H1 (cell line): ENCODE data around the gene PRPF6. TPM values are rescaled to one million over a fixed set of nuclear protein-coding genes. Genes with fewer than 3 reads are reported as not detected.

Source experiments
- CTCF ChIA-PET: fragments of 300-600 bp; sonication (Branson Sonifier 250); formaldehyde crosslinking; loops from one replicate; lab custom pipeline; 2021; ENCODE audit not compliant: partially characterized antibody; lab: Charles Lee
- POLR2A ChIA-PET: fragments of 300-600 bp; sonication (Branson Sonifier 250); formaldehyde crosslinking; loops from one replicate; lab custom pipeline; 2021; ENCODE audit warnings: inconsistent platforms; ENCODE audit not compliant: partially characterized antibody; lab: Charles Lee
- DNase-seq, 2 experiments: peaks; one replicate each; pipeline versions ENCODE4 v3.0.0 to v3.0.0-alpha.2; 2010 to 2022; ENCODE audit warnings: low spot score in 2 of 2, low read depth in 1 of 2, mixed read lengths in 1 of 2
- FAIRE-seq: peaks from 2 replicates; lab custom pipeline; 2011; peaks lifted over from hg19 to GRCh38; lab: Jason Lieb, UNC
- H2AFZ ChIP-seq: 2 replicates; pipeline ENCODE4 v1.8.1; 2012; ENCODE audit warnings: low read length, inconsistent platforms
- H2AK5ac ChIP-seq: 2 replicates; pipeline ENCODE4 v1.6.1; 2013; ENCODE audit warnings: low read depth, low read length
- H2BK120ac ChIP-seq: replicated peaks from 2 replicates; pipeline ENCODE3; 2013; ENCODE audit warnings: low read depth, low read length, inconsistent platforms
- H2BK12ac ChIP-seq: 2 replicates; pipeline ENCODE4 v1.6.1; 2013; ENCODE audit warnings: low read depth, low read length
- H2BK15ac ChIP-seq: 2 replicates; pipeline ENCODE4 v1.6.1; 2013; ENCODE audit warnings: low read length
- H2BK20ac ChIP-seq: 2 replicates; pipeline ENCODE4 v1.6.1; 2013; ENCODE audit warnings: low read length
- H2BK5ac ChIP-seq: 2 replicates; pipeline ENCODE4 v1.6.1; 2013; ENCODE audit warnings: low read depth, low read length
- H3K14ac ChIP-seq: 2 replicates; pipeline ENCODE4 v1.6.1; 2013; ENCODE audit warnings: inconsistent platforms; ENCODE audit not compliant: insufficient read length
- H3K18ac ChIP-seq: 2 replicates; pipeline ENCODE4 v1.6.1; 2013; ENCODE audit warnings: low read length; ENCODE audit errors: extremely low read depth
- H3K23ac ChIP-seq: 2 replicates; pipeline ENCODE4 v1.6.1; 2013; ENCODE audit warnings: inconsistent platforms; ENCODE audit not compliant: insufficient read length
- H3K23me2 ChIP-seq: 2 replicates; pipeline ENCODE4 v1.6.1; 2013; ENCODE audit warnings: low read depth, low read length
- H3K27ac ChIP-seq: 2 replicates; pipeline ENCODE4 v1.6.1; 2011; ENCODE audit warnings: low read depth, low read length, inconsistent platforms
- H3K27me3 ChIP-seq, 4 experiments: replicated peaks in 1 of 4; 1 replicate in 1 of 4; 2 replicates in 3 of 4; pipeline versions ENCODE4 v1.6.1 to v1.8.1; 2011 to 2013; ENCODE audit warnings: low read length in 3 of 4, mild to moderate bottlenecking in 3 of 4, inconsistent platforms in 2 of 4, mixed read lengths in 2 of 4, moderate library complexity in 1 of 4; ENCODE audit not compliant: control insufficient read depth in 3 of 4, insufficient read depth in 3 of 4; ENCODE audit errors: extremely low read depth in 1 of 4
- H3K36me3 ChIP-seq, 4 experiments: 2 replicates each; pipeline versions ENCODE4 v1.6.1 to v1.8.1; 2011 to 2013; ENCODE audit warnings: mild to moderate bottlenecking in 4 of 4, low read length in 3 of 4, moderate library complexity in 2 of 4, control low read depth in 1 of 4, inconsistent platforms in 1 of 4; ENCODE audit not compliant: insufficient read depth in 4 of 4, control insufficient read depth in 2 of 4
- H3K4ac ChIP-seq: replicated peaks from 2 replicates; pipeline ENCODE3; 2013; ENCODE audit warnings: low read length, low read depth, mixed read lengths, inconsistent platforms; ENCODE audit not compliant: insufficient read length
- H3K4me1 ChIP-seq, 4 experiments: replicated peaks in 1 of 4; 1 replicate in 1 of 4; 2 replicates in 3 of 4; pipeline versions ENCODE4 v1.6.1 to v1.8.1; 2011 to 2013; ENCODE audit warnings: low read length in 3 of 4, inconsistent platforms in 2 of 4, mixed read lengths in 1 of 4; ENCODE audit not compliant: insufficient read depth in 4 of 4, control insufficient read depth in 3 of 4
- H3K4me2 ChIP-seq, 2 experiments: 2 replicates each; pipeline versions ENCODE4 v1.6.1 to v1.8.1; 2011 to 2013; ENCODE audit warnings: low read depth in 2 of 2, low read length in 2 of 2, control low read depth in 1 of 2, inconsistent platforms in 1 of 2, mild to moderate bottlenecking in 1 of 2; ENCODE audit not compliant: insufficient read depth in 1 of 2
- H3K4me3 ChIP-seq, 4 experiments: fragments of 200-600, 300-600 bp in 1 of 4; sonication (generic), shearing (Covaris generic), sonication (Bioruptor Twin) in 1 of 4; 2 replicates each; pipeline versions ENCODE4 v1.5.1 to v1.8.1; 2011 to 2016; ENCODE audit warnings: low read length in 4 of 4, low read depth in 3 of 4, control low read depth in 2 of 4, inconsistent platforms in 2 of 4, mild to moderate bottlenecking in 2 of 4, mixed read lengths in 1 of 4, moderate library complexity in 1 of 4; ENCODE audit not compliant: insufficient read depth in 2 of 4; ENCODE audit errors: extremely low read depth in 1 of 4
- H3K56ac ChIP-seq: replicated peaks from 2 replicates; pipeline ENCODE3; 2013; ENCODE audit warnings: low read depth, mild to moderate bottlenecking, mixed read lengths, low read length, inconsistent platforms; ENCODE audit not compliant: insufficient read length
- H3K79me1 ChIP-seq: 2 replicates; pipeline ENCODE4 v1.6.1; 2013; ENCODE audit warnings: low read depth, low read length, control low read depth
- H3K79me2 ChIP-seq, 2 experiments: 2 replicates each; pipeline versions ENCODE4 v1.6.1 to v1.8.1; 2012 to 2013; ENCODE audit warnings: low read length in 2 of 2, mild to moderate bottlenecking in 2 of 2, inconsistent platforms in 1 of 2; ENCODE audit not compliant: insufficient read depth in 2 of 2, control insufficient read depth in 1 of 2
- H3K9ac ChIP-seq, 4 experiments: replicated peaks in 1 of 4; 1 replicate in 1 of 4; 2 replicates in 3 of 4; pipeline versions ENCODE4 v1.6.1 to v1.8.1; 2011 to 2013; ENCODE audit warnings: low read depth in 3 of 4, low read length in 3 of 4, control low read depth in 2 of 4, mild to moderate bottlenecking in 2 of 4, moderate library complexity in 2 of 4, inconsistent platforms in 1 of 4; ENCODE audit errors: extremely low read depth in 1 of 4
- H3K9me3 ChIP-seq, 2 experiments: 2 replicates each; pipeline versions ENCODE4 v1.6.1 to v1.8.1; 2012 to 2013; ENCODE audit warnings: mild to moderate bottlenecking in 2 of 2, moderate library complexity in 2 of 2, control low read depth in 1 of 2, inconsistent platforms in 1 of 2, low read depth in 1 of 2, low read length in 1 of 2, mixed read lengths in 1 of 2; ENCODE audit not compliant: insufficient read depth in 2 of 2
- H4K20me1 ChIP-seq, 2 experiments: replicated peaks in 1 of 2; 2 replicates each; pipeline versions ENCODE3 to v1.8.1; 2011 to 2013; ENCODE audit warnings: inconsistent platforms in 2 of 2, low read length in 2 of 2, mild to moderate bottlenecking in 1 of 2; ENCODE audit not compliant: insufficient read depth in 2 of 2, control insufficient read depth in 1 of 2
- H4K5ac ChIP-seq: 2 replicates; pipeline ENCODE4 v1.6.1; 2013; ENCODE audit warnings: low read length, low read depth, mixed read lengths, inconsistent platforms; ENCODE audit not compliant: insufficient read length
- H4K8ac ChIP-seq: 2 replicates; pipeline ENCODE4 v1.8.0; 2013; ENCODE audit warnings: mild to moderate bottlenecking, moderate library complexity, low read length, inconsistent platforms; ENCODE audit not compliant: insufficient read depth; ENCODE audit errors: extremely low read depth
- H4K91ac ChIP-seq: replicated peaks from 2 replicates; pipeline ENCODE3; 2013; ENCODE audit warnings: low read length, mixed read lengths, inconsistent platforms; ENCODE audit not compliant: insufficient read length
- FOSL1 ChIP-seq: IDR thresholded peaks from 2 replicates; pipeline ENCODE4 v1.6.1; 2011; ENCODE audit warnings: mild to moderate bottlenecking, low read depth, low read length, moderate library complexity; ENCODE audit not compliant: insufficient read depth
- WGBS, 2 experiments: shearing (Covaris generic) in 1 of 2; methylation state at CpG; one replicate each; pipeline versions ENCODE4 v1.1.6 to v1.1.7; 2013 to 2015; ENCODE audit warnings: low lambda C conversion rate in 2 of 2, mixed read lengths in 2 of 2, inconsistent platforms in 1 of 2, low coverage in 1 of 2, missing lambda C conversion rate in 1 of 2; ENCODE audit not compliant: insufficient replicate concordance in 2 of 2, insufficient coverage in 1 of 2, insufficient read length in 1 of 2; ENCODE audit errors: extremely low coverage in 1 of 2, missing lambda C conversion rate in 1 of 2; 5-methylcytosine and 5-hydroxymethylcytosine counted together
- polyA plus RNA-seq, 7 experiments: library from polyadenylated mRNA; depleted of rRNA in 3 of 7; stranded (reverse) in 5 of 7; unstranded in 2 of 7; fragments of >200 nt in 5 of 7; fragments of 200-250 nt in 2 of 7; gene quantifications; 1 replicate in 5 of 7; 2 replicates in 1 of 7; 4 replicates in 1 of 7; pipeline versions ENCODE4 v1.2.1 to v1.2.3, GENCODE V29; 2011 to 2013; ENCODE audit warnings: missing spikeins in 2 of 7, mixed read lengths in 2 of 7
- total RNA-seq: library from RNA; stranded (reverse); fragmentation: NEBNext Ultra II Directional; extraction: Animal tissue kit (Norgen Biotek cat#: 25700); gene quantifications from 2 replicates; pipeline ENCODE4 v1.2.1, GENCODE V29; 2021

The PRPF6 gene
- total and polyA plus RNA-seq, 2 of the 8 experiments (the other 6 are each of a cell fraction or from before 2014, with no cell fraction given), result 27.9 to 76.9 TPM

DNA sequence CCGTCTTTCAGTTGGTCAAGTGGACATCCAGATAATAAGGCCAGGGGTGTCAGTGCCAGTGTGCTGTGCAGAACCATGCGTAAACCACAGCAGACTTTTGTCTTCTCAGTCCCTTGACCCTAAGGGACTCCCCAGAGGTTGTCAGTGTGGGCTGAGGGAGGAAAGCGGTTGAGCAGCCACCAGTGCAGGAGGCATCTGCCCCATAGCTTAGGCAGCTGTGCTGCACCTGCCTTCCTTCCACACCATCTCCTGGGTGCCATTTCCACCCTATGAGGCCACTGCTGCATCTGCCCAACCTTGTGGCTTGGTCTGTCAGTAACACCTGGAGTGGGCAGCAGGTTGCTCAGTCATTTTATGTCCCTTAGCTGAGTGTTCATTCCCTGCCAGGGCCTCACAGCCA lies 26.0 kb downstream of the PRPF6 start:
- DNase-seq (no peak), FAIRE-seq (no peak)
- H4K5ac ChIP-seq, result no peak overlapping the region
- H3K79me1 ChIP-seq, result peaks cover 7% of the 10 kb centered on the region
- H2BK5ac ChIP-seq, result no peak overlapping the region
- H3K14ac ChIP-seq, result no peak overlapping the region
- no peak overlapping the region for H3K23ac ChIP-seq
- WGBS, 2 experiments, result 98% methylated on average over 3 of the region's 3 CpGs; no CpG with 5 or more reads in 1 of the 2 experiments
- H2BK120ac ChIP-seq, result no peak overlapping the region
- H4K20me1 ChIP-seq, result peaks cover 10 to 11% of the 10 kb centered on the region in 2 experiments
- no peak overlapping the region for H3K18ac ChIP-seq
- H3K56ac ChIP-seq, result no peak overlapping the region
- no peaks in the 10 kb centered on the region for H3K4me1 ChIP-seq
- H3K4me2 ChIP-seq, result no peak overlapping the region
- H2BK15ac ChIP-seq, result no peak overlapping the region
- no peak overlapping the region for H3K4ac ChIP-seq
- CTCF ChIA-PET, result interaction anchor here (0.6 to 2.0 kb wide), 6 partner anchors 12 to 140 kb away, joined by 3 to 6 read pairs (median 4); no protein-coding TSS in a partner anchor
- H3K27me3 ChIP-seq, result no peaks in the 10 kb centered on the region
- no peaks in the 10 kb centered on the region for H3K9me3 ChIP-seq
- no peak overlapping the region for H4K91ac ChIP-seq
- H3K79me2 ChIP-seq, result peaks cover 0 to 5% of the 10 kb centered on the region in 2 experiments; a peak in 2 of 4 replicates
- H3K27ac ChIP-seq, result no peak overlapping the region
- H3K36me3 ChIP-seq, result peaks cover 10 to 51% (median 25%) of the 10 kb centered on the region in 4 experiments; a peak in 7 of 8 replicates
- POLR2A ChIA-PET, result no interaction called here
- no peak overlapping the region for H2AK5ac ChIP-seq
- no peak overlapping the region for H3K9ac ChIP-seq
- H4K8ac ChIP-seq, result no peak overlapping the region
- no peak overlapping the region for H2BK20ac ChIP-seq
- H3K23me2 ChIP-seq, result no peaks in the 10 kb centered on the region
- H2AFZ ChIP-seq, result no peak overlapping the region
- H3K4me3 ChIP-seq, result no peak overlapping the region
- no peak overlapping the region for H2BK12ac ChIP-seq
- no peak for TF ChIP-seq FOSL1
